Measurements from ENCODE around the gene KSR2. TPM values are rescaled to one million over a fixed set of nuclear protein-coding genes. Genes with fewer than 3 reads are reported as not detected.
A peak's percentile ranks its signal among the peaks of the same experiment; 100 is the strongest.

Gene KSR2
- total and polyA plus RNA-seq, 2 donors (not counting 3 experiments of a cell fraction or from before 2014, with no cell fraction given) = 2.1 to 5.2 TPM

DNA sequence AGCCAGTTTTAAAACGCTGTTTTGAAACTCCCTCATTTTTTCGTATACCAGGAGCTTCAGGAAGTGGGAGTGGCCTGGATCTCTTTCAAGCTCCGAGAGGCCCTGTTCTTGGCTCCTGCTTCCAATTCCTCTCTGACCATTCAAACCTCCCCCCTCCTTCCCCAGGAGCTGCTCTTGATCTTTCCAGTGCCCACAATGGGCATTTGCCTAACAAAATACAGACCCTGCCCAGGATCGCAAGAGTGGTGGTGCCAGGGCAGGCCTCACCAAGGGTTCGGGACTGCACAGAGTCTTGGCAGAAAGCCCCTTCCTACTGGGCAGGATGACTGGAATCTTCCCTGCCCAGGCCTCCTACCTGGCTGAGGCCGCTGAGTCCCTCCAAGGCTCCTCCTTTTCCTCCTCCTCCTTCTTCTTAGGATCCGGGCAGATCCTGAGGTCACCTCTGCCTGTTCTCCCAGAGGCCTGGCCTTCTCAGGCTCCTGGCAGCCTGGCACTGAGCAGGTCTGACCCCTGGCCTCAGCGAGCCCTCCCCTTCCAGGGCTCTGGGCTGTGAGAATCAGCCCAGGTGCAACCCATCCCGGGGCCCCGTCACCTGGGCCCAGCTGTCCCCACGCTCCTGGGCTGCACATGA, 560.5 kb downstream of the KSR2 start:
- peak overlapping the region; percentile 31 for H2AFZ ChIP-seq (ENCODE audit: low read depth, low read length)
- intact Hi-C loops (cut with micrococcal nuclease) = no loop called here
- H3K9me3 ChIP-seq (replicated peaks; ENCODE audit: control insufficient read depth, insufficient read depth, low read length) = no peaks in the 10 kb centered on the region
- H3K4me3 ChIP-seq (replicated peaks in 1 of 3; ENCODE audit: insufficient read depth in 1 of 3, low read depth in 1 of 3, low read length in 3 of 3) = no peak overlapping the region
- BruUV-seq (replicated peaks) = no TSS peak
- H3K4me1 ChIP-seq (ENCODE audit: control insufficient read depth, extremely low read depth, insufficient read depth, low read length) = no peaks in the 10 kb centered on the region
- dilution Hi-C loops (cut with MboI; ENCODE audit: extremely low pct_ligation_motif_present, low sequenced_read_pairs) = no loop called here
- H3K27ac ChIP-seq (ENCODE audit: insufficient read depth, low read depth, low read length) = no peak overlapping the region
- no peaks in the 10 kb centered on the region for H3K9me1 ChIP-seq (replicated peaks; ENCODE audit: control insufficient read depth, extremely low read depth, insufficient read depth, low read length)
- TF ChIP-seq MYC (IDR thresholded peaks at IDR 0.05; ENCODE audit: low read depth, low read length) (no peak), POLR2AphosphoS5 (IDR thresholded peaks at IDR 0.05; ENCODE audit: insufficient read depth, low read depth, low read length) (no peak)
- DNase-seq (ENCODE audit: low read depth, low spot score) (peak; percentile 41), FAIRE-seq (peak; percentile 35)
- POLR2A ChIA-PET = no interaction called here
- H4K20me1 ChIP-seq (replicated peaks; ENCODE audit: control insufficient read depth, extremely low read depth, insufficient read depth, low read length) = no peaks in the 10 kb centered on the region
- no peaks in the 10 kb centered on the region for H3K27me3 ChIP-seq (ENCODE audit: control insufficient read depth in 2 of 2, insufficient read depth in 2 of 2, low read length in 2 of 2)
- CTCF ChIA-PET = no interaction called here
- H3K79me2 ChIP-seq (ENCODE audit: control insufficient read depth, insufficient read depth, low read length) = no peaks in the 10 kb centered on the region
- no peak overlapping the region for H3K9ac ChIP-seq (replicated peaks; ENCODE audit: extremely low read depth, insufficient read depth, low read length)
- H3K4me2 ChIP-seq (ENCODE audit: insufficient read depth, low read length) = no peak overlapping the region
- H3K36me3 ChIP-seq (ENCODE audit: control insufficient read depth in 2 of 2, extremely low read depth in 1 of 2, insufficient read depth in 2 of 2, low read length in 2 of 2) = no peaks in the 10 kb centered on the region

DNA sequence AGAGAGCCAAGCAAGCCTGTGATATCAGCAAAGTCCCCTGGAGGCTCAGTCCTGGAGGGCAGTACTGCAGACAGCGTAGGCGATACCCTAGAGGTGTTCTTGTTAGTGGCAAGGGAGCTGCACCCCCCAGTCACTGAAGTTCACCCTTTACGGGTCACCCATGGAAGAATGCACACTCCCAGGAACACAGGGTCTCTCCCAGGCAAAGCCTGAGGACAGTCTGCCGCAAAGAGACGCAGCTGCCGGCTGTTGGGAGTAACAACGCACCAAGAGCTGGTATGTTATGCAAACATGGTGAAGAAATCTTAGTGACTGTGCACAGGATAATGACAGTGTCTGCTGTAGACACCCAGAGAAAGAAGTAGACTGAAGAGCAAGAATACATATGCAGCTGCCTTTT, 563.9 kb downstream of the KSR2 start:
- intact Hi-C loops (cut with micrococcal nuclease) (no loop called here), dilution Hi-C loops (cut with MboI; ENCODE audit: extremely low pct_ligation_motif_present, low sequenced_read_pairs) (no loop called here)
- DNase-seq (ENCODE audit: low read depth, low spot score) = no peak
- no peak overlapping the region for H3K4me3 ChIP-seq (replicated peaks in 1 of 3; ENCODE audit: insufficient read depth in 1 of 3, low read depth in 1 of 3, low read length in 3 of 3)
- BruUV-seq (replicated peaks) = no TSS peak
- FAIRE-seq = no peak
- H3K27ac ChIP-seq (ENCODE audit: insufficient read depth, low read depth, low read length) = no peak overlapping the region
- no peaks in the 10 kb centered on the region for H3K9me1 ChIP-seq (replicated peaks; ENCODE audit: control insufficient read depth, extremely low read depth, insufficient read depth, low read length)
- POLR2A ChIA-PET = no interaction called here
- no peak overlapping the region for H3K9ac ChIP-seq (replicated peaks; ENCODE audit: extremely low read depth, insufficient read depth, low read length)
- no peaks in the 10 kb centered on the region for H3K27me3 ChIP-seq (ENCODE audit: control insufficient read depth in 2 of 2, insufficient read depth in 2 of 2, low read length in 2 of 2)
- H2AFZ ChIP-seq (ENCODE audit: low read depth, low read length) = no peak overlapping the region
- H3K79me2 ChIP-seq (ENCODE audit: control insufficient read depth, insufficient read depth, low read length) = no peaks in the 10 kb centered on the region
- TF ChIP-seq POLR2AphosphoS5 (IDR thresholded peaks at IDR 0.05; ENCODE audit: insufficient read depth, low read depth, low read length) (no peak), MAX (IDR thresholded peaks at IDR 0.05; ENCODE audit: insufficient read depth, insufficient read length) (no peak), JUN (IDR thresholded peaks at IDR 0.05; ENCODE audit: borderline replicate concordance, insufficient read depth, insufficient read length, low read depth) (no peak), FOS (IDR thresholded peaks at IDR 0.05; ENCODE audit: borderline replicate concordance, insufficient read depth, low read length) (no peak), EZH2 (IDR thresholded peaks at IDR 0.05; ENCODE audit: borderline replicate concordance, low read depth, low read length, severe bottlenecking) (no peak), GATA2 (IDR thresholded peaks at IDR 0.05; ENCODE audit: insufficient read depth, insufficient read length, low read depth, low read length) (no peak), MYC (IDR thresholded peaks at IDR 0.05; ENCODE audit: low read depth, low read length) (no peak), POLR2A (IDR thresholded peaks at IDR 0.05; ENCODE audit: low read depth, low read length) (no peak), CTCF (IDR thresholded peaks at IDR 0.05; ENCODE audit: extremely low read depth in 1 of 2, insufficient read depth in 1 of 2, low read depth in 1 of 2, low read length in 2 of 2) (no peak)
- H3K4me1 ChIP-seq (ENCODE audit: control insufficient read depth, extremely low read depth, insufficient read depth, low read length) = no peaks in the 10 kb centered on the region
- H3K9me3 ChIP-seq (replicated peaks; ENCODE audit: control insufficient read depth, insufficient read depth, low read length) = no peaks in the 10 kb centered on the region
- CTCF ChIA-PET = interaction anchor here (1.1 kb wide), 1 partner anchor 183 kb away, joined by 3 read pairs; no protein-coding TSS in a partner anchor
- no peaks in the 10 kb centered on the region for H4K20me1 ChIP-seq (replicated peaks; ENCODE audit: control insufficient read depth, extremely low read depth, insufficient read depth, low read length)
- no peak overlapping the region for H3K4me2 ChIP-seq (ENCODE audit: insufficient read depth, low read length)
- H3K36me3 ChIP-seq (ENCODE audit: control insufficient read depth in 2 of 2, extremely low read depth in 1 of 2, insufficient read depth in 2 of 2, low read length in 2 of 2) = no peaks in the 10 kb centered on the region

Data from endothelial cell of umbilical vein (primary cell).